GM12892 (cell line): ENCODE results near the gene SFN.

ENCODE experiments used
- DNase-seq: peaks from one replicate; pipeline ENCODE4 v3.0.0; 2011; ENCODE audit not compliant: insufficient read length
- FAIRE-seq: peaks from 2 replicates; lab custom pipeline; 2011; peaks lifted over from hg19 to GRCh38; lab: Jason Lieb, UNC
- POLR2A ChIP-seq: IDR thresholded peaks from 2 replicates; pipeline ENCODE4 v1.6.1; 2011; ENCODE audit warnings: low read depth, low read length, control low read depth
- POLR2AphosphoS5 ChIP-seq: IDR thresholded peaks from 2 replicates; pipeline ENCODE4 v1.6.1; 2011; ENCODE audit warnings: low read depth, low read length, control low read depth
- TAF1 ChIP-seq: IDR thresholded peaks from 2 replicates; pipeline ENCODE4 v1.6.1; 2011; ENCODE audit warnings: low read depth, mild to moderate bottlenecking, control low read depth, low read length, borderline replicate concordance

The SFN gene

DNA sequence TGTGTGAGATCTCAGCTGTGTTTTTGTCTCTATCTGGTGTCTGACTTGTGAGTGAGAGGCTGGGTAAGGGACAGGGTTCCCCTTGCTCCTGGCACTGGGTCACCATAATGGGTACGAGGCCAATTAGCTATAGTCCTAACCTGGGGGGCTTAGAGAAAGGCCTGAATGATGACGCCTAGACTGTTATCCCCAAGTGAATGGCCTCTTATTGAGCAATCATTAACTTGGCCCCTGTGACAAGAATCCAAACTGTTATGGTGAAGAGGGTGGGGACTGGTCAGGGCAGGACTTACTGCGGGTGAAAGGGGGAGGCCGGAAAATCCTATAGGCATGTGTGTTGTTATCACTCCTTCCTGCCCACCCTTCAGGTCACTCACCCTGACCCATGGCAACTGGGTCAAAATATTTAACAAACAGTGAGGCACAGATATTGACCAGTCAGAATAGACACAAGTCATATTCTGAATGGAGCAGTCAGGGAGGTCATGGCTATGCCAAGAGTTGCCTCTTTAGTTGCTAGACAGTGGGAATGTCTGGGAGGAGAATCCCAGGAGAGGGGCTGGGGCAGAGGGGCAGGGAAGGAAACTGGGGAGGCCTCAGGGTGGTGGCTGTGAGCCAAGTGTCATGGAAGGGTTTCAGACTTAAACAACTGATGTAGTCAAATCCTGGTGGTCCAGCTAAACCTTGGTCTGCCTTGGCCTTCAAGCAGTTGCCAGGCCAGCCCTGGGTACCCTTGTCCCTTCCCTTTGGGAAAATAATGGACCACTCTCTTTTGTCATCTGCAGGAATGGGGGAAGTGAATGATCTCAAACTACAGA, 47.6 kb downstream of the SFN start:
- TF ChIP-seq TAF1 (no peak), POLR2AphosphoS5 (no peak), POLR2A (no peak)
- DNase-seq (no peak), FAIRE-seq (no peak)

DNA sequence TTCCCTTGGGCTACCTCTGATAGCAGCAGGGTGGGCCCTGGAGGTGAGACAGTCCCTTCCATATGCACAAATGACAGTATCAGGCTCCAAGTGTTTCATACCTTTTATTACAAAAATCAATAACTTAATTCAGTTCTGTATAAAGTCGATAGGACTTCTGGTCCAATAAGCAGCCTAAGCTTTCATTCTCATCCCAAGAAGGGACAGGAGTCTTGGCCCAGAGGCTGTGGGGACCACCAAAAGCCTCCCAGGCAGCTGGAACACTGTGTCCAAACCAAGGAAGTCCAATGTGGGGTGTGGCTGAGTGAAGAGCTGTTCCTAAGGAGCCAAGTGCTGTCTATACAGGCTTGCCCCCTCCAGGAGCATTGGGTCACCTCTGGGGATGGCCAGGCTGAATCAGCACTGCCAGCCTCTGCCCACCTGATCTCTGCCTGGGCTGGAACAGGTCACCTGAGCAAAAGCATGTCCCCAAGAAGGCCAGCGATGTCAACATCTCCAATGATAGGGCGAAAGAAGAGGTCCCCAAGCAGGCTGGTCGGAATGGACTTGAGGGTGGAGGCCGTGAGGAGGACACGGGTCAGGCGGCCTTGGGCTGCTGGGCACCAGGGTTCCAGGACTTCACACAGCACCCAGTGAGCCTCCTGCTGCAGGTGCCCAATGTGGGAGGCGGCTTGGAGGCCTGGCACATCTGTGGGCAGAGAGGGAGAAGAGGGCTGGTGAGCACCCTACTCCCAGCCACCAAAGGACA, 48.6 kb downstream of the SFN start:
- no peak for TF ChIP-seq POLR2A
- TF ChIP-seq POLR2AphosphoS5: no peak
- TF ChIP-seq TAF1: no peak
- DNase-seq: no peak
- no peak for FAIRE-seq

DNA sequence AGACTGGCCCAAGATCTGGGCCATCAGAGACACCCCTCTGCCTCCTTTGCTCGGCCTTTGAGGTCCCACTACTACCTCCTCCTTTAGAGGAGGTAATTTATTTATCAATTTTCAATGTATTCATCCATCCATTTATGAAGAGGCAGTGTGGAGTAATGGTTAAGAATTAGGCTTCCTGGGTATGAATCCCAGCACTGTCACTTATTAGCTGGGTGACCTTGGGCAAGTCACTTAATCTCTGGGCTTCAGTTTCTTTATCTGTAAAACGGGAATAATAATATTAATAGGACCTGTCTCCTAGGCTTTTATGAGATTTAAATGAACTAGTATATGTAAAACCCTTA, 49.2 kb downstream of the SFN start:
- no peak for DNase-seq
- no peak for FAIRE-seq
- TF ChIP-seq POLR2A (no peak), TAF1 (no peak), POLR2AphosphoS5 (no peak)

DNA sequence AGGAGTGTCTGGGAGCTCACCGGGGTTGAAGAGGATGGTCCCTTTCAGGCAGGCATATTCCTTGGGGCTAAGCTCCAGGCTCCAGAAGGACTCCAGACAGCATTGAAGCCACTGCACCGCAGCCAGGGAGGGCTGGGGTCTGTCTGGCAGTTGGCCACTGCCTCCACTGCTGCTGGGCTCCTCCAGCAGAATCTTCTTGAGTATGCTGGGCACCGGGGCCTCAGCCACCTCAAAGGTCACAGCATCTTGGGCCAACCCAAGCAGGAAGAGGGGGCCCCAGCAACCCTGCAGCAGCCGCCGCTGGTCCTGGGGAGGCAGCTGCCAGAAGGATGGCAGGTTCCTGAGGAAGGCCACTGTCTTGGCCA, 50.4 kb downstream of the SFN start:
- DNase-seq: no peak
- no peak for TF ChIP-seq POLR2AphosphoS5
- no peak for TF ChIP-seq POLR2A
- no peak for TF ChIP-seq TAF1
- FAIRE-seq: no peak
